GM12875 (cell line): ENCODE data around the gene GPR153.

Experiments used
- H3K4me3 ChIP-seq: one replicate; pipeline ENCODE4 v1.5.1; 2011; ENCODE audit warnings: low read depth, low read length, control low read depth
- TF ChIP-seq, protein P1 (sequence below): IDR thresholded peaks from 2 replicates; pipeline ENCODE4 v1.5.1; 2011; ENCODE audit warnings: low read depth, mild to moderate bottlenecking, control low read depth, inconsistent platforms, low read length, moderate library complexity, borderline replicate concordance; ENCODE audit not compliant: insufficient read depth

The GPR153 gene

DNA sequence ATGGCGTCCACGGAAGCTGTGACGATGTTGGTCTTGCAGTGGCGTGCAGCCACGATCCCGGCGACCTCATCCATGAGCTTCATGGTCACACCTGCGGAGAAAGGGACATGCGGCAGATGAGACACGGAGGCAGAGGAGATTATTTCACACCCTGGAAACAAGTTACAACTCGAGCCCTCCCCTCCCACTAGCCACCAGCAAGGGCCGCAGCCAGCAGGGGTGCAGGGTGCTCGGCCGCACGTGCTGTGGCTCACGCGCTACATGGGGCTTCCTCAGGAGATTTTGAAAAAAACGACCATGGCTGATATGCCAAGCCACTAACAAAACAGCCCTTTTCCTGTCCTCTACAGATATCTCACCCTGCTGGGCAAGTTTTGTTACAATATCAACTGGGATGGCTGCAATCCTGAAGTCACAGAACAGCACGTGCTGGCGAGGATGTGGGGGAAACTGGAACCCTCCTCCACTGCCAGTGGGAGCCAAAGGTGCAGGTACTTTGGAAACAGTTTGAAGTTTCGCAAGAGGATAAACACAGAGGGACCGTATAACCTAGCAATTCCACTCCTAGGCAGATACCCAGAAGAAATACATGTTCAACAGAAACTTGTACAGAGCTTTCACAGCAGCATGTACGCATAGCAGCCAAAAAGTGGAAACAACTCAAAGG lies 34.1 kb upstream of the GPR153 start:
- no peak overlapping the region for H3K4me3 ChIP-seq
- TF ChIP-seq, protein P1, sequence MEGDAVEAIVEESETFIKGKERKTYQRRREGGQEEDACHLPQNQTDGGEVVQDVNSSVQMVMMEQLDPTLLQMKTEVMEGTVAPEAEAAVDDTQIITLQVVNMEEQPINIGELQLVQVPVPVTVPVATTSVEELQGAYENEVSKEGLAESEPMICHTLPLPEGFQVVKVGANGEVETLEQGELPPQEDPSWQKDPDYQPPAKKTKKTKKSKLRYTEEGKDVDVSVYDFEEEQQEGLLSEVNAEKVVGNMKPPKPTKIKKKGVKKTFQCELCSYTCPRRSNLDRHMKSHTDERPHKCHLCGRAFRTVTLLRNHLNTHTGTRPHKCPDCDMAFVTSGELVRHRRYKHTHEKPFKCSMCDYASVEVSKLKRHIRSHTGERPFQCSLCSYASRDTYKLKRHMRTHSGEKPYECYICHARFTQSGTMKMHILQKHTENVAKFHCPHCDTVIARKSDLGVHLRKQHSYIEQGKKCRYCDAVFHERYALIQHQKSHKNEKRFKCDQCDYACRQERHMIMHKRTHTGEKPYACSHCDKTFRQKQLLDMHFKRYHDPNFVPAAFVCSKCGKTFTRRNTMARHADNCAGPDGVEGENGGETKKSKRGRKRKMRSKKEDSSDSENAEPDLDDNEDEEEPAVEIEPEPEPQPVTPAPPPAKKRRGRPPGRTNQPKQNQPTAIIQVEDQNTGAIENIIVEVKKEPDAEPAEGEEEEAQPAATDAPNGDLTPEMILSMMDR: no peak

DNA sequence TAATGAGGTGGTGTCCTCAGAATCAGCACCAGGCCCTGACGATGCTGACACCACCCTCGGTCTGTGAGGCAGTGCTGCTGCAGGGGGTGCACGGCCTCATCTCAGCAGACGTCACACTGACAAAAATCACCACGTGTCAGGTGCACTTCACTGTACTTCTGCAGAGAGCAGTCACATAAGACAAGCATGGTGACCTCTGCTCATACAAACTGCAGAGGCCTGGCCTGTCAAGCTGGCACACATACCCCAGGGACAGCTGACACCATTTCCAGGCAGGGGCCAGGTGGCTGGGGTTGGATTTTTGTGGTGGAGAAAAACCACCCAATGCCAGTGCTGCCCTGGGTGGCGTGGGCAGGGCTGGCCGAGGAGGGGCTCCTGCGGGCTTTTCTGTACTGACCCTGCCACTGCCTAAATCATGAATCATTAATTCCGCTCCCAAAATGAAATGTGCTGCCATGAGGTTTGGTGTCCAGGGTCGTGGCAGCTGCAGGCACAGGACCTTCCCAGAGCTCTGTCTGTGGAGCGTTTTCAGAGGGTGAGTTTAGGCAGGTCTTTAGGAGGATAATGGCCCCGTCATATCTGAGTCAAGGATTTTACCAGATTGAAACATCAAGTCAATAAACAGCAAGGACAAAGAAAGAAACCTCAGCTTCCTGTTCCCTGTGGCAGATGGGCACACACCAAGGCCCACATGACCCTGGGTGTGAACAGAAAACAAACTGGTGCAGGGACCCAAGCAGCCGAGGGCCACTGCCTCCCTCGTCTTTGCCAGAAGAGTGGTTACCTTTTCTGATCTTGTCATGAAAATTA lies 33.4 kb upstream of the GPR153 start:
- no peak overlapping the region for H3K4me3 ChIP-seq
- TF ChIP-seq, protein P1: no peak

DNA sequence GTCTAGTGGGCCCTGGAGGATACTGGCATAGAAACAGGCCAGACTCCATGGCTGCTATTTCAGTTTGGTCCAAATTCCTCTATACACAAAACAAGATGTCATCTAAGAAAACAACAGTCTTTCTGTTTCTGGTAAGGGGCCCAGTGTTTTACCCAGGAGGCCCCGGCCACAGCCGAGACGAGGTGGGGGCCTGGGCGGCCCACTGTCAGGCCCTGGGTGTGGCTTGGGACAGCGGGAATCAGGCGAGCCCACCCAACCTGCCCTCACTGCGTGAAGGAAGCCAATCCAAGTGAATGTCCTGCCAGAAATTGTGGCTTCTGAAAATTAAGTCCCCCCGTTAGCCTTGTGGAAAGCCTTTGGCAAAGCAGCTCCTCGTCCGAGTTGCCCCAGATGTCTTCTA lies 31.2 kb upstream of the GPR153 start:
- TF ChIP-seq, protein P1: no peak
- no peak overlapping the region for H3K4me3 ChIP-seq

DNA sequence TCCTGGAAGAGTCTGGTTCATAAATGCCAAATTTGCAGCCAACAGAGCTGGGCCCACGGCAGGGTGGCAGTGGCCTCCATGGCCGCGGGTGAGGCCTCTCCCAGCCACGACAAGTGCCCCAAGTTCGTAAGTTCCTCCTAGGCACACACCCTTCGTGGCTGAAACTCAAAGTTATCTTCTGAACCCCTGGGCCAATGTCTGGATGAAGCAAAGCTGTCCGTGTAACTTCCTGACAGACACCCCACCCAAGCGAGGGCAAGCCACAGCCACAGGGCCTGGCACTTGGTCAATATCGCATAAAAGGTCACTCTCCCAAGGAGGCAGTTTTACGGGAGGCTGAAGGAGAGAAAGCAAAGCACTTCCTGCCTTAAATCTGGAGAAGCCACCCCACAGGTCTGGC lies 27.8 kb upstream of the GPR153 start:
- H3K4me3 ChIP-seq: no peak overlapping the region
- TF ChIP-seq, protein P1: no peak

DNA sequence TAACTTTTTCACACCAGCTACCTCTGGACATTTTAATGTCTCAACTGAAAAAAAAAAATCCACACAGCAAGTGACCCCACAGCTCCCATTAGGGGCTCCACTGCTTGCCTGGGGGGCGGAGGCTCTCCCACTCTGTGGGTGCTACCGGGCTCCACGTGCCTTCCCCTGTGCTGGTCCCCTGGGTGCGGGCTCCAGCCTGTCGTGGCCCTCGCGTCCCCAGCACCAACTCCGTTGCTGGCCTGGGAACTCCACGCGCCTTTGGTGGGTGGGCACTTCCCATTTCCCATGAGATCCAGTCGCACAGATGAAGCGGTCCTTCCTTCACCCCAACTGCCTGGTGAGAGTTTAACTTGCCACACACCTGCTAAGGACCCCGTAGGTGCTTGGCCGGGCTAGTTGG lies 27.1 kb upstream of the GPR153 start:
- H3K4me3 ChIP-seq: no peak overlapping the region

DNA sequence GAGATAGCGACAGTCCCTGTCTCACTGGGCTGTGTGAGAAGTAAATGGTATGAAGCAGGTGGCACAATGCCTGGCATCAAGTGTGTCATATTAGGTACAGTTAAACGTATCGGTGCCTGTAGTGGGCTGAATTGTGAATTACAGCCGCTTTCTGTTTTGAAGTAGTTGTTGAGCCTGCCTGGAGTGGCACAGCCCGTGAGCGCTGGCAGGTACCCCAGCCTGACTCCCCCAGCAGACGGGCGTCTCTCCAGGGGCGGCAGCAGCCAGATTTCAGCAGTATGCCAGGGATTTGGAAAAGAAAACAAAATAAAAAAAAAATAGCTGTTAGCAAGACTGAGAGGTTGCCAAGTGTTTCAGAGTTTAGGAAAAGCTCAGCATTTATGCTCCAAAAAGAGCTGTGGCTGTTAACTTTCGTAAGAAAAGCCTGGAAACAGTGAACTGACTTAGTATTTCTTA lies 26.6 kb upstream of the GPR153 start:
- H3K4me3 ChIP-seq: no peak overlapping the region
- TF ChIP-seq, protein P1: no peak

More for the DNA sequence above, 27.1 kb upstream of the GPR153 start:
- TF ChIP-seq, protein P1: no peak
